Measurements from ENCODE around the gene RPL6.
"Not testable (repeated sequence)": the region's sequence is repeated elsewhere in the genome, so short reads cannot be mapped to it uniquely, and the experiment has no call there.

Gene RPL6

DNA sequence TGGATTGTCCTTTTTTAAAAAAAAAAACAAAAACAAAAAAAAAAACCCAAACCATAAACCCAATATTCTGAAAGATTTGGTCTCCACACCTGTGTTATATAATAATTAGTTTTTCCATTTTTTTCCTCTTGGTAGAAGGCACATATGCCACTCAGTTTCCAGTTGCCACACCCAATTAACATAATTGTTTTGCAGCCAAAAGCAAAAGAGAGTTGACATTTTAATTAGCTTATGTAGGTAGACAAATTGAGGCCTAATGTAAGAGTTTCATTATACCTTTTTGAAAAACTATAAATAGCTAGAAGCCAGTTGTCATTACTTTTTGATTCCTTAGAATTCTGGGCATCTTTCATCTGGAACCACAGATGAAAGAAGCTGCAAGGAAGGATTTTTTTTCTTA lies 30.4 kb upstream of the RPL6 start:
- H3K56ac ChIP-seq (ENCODE audit: low read length), result no peak overlapping the region
- no peak overlapping the region for H2AK5ac ChIP-seq (ENCODE audit: low read length)
- H3K4me2 ChIP-seq (ENCODE audit: low read length), result no peak overlapping the region
- no peak overlapping the region for H3K9ac ChIP-seq (ENCODE audit: low read length)
- H4K5ac ChIP-seq (ENCODE audit: low read length), result no peak overlapping the region
- no peak overlapping the region for H2BK120ac ChIP-seq (ENCODE audit: low read depth, low read length)
- no peak overlapping the region for H3K18ac ChIP-seq (ENCODE audit: low read length)
- no peak overlapping the region for H4K8ac ChIP-seq (ENCODE audit: low read depth, low read length)
- no peak overlapping the region for H3K23ac ChIP-seq (ENCODE audit: low read length)
- no peak overlapping the region for H2BK15ac ChIP-seq (replicated peaks; ENCODE audit: low read depth)
- no peak overlapping the region for H3K4me3 ChIP-seq (ENCODE audit: low read length)
- H3K27ac ChIP-seq (ENCODE audit: low read depth, low read length), result no peak overlapping the region
- H3K4me1 ChIP-seq (ENCODE audit: control insufficient read depth, low read depth, low read length), result no peaks in the 10 kb centered on the region
- no peaks in the 10 kb centered on the region for H3K36me3 ChIP-seq (ENCODE audit: control insufficient read depth, insufficient read depth, low read length)
- H3K79me2 ChIP-seq (ENCODE audit: control insufficient read depth, insufficient read depth, low read length), result peaks cover 16% of the 10 kb centered on the region
- H2BK5ac ChIP-seq (ENCODE audit: low read length), result no peak overlapping the region
- no peaks in the 10 kb centered on the region for H3K27me3 ChIP-seq (ENCODE audit: insufficient read depth, low read length, poor library complexity)
- H3K79me1 ChIP-seq (ENCODE audit: low read length), result peaks cover 5% of the 10 kb centered on the region
- DNase-seq, result no peak
- H3K4ac ChIP-seq (ENCODE audit: low read depth, low read length), result no peak overlapping the region

DNA sequence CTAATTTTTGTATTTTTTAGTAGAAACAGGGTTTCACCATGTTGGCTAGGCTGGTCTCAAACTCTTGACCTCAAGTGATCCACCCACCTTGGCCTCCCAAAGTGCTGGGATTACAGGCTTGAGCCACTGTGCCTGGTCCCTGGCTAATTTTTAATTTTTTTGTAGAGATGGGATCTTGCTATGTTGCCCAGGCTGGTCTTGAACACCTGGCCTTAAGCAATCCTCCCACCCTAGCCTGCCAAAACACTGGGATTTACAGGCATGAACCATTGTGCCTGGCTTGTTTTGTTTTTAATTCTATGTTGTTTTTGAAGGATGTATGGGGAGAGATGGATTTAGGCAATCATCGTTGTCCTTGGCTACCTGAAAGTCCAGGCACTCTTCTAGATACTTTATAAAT lies 29.2 kb upstream of the RPL6 start:
- H3K18ac ChIP-seq (ENCODE audit: low read length); H4K8ac ChIP-seq (ENCODE audit: low read depth, low read length); DNase-seq; H3K36me3 ChIP-seq (ENCODE audit: control insufficient read depth, insufficient read depth, low read length); H2AK5ac ChIP-seq (ENCODE audit: low read length); H2BK15ac ChIP-seq (replicated peaks; ENCODE audit: low read depth); H2BK5ac ChIP-seq (ENCODE audit: low read length); H3K56ac ChIP-seq (ENCODE audit: low read length); H3K4me1 ChIP-seq (ENCODE audit: control insufficient read depth, low read depth, low read length); H2BK120ac ChIP-seq (ENCODE audit: low read depth, low read length); H4K5ac ChIP-seq (ENCODE audit: low read length); H3K27ac ChIP-seq (ENCODE audit: low read depth, low read length); H3K4me3 ChIP-seq (ENCODE audit: low read length); H3K27me3 ChIP-seq (ENCODE audit: insufficient read depth, low read length, poor library complexity); H3K9ac ChIP-seq (ENCODE audit: low read length); H3K4me2 ChIP-seq (ENCODE audit: low read length); H3K23ac ChIP-seq (ENCODE audit: low read length); H3K79me1 ChIP-seq (ENCODE audit: low read length); H3K4ac ChIP-seq (ENCODE audit: low read depth, low read length): not testable (repeated sequence)
- peaks cover 14% of the 10 kb centered on the region for H3K79me2 ChIP-seq (ENCODE audit: control insufficient read depth, insufficient read depth, low read length)
- WGBS (ENCODE audit: extremely low coverage, insufficient coverage, low lambda C conversion rate), result no CpG with 5 or more reads among the region's 1 CpG

DNA sequence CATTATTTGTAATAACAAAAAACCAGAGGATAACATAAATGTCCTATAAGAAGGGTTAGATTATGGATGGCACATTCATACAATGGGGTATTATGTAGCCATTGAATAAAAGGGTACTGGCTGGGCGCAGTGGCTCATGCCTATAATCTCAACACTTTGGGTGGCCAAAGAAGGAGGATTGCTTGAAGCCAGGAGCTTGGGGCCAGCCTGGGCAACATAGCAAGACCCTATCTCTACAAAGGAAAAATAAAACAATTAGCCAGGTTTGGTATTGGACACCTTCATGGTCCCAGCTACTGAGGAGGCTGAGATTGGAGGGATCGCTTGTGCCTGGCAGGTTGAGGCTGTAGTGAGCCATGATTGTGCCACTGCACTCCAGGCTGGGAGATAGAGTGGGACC lies 24.1 kb upstream of the RPL6 start:
- no peak overlapping the region for H3K56ac ChIP-seq (ENCODE audit: low read length)
- no peak overlapping the region for H3K4me2 ChIP-seq (ENCODE audit: low read length)
- peaks cover 23% of the 10 kb centered on the region for H3K79me2 ChIP-seq (ENCODE audit: control insufficient read depth, insufficient read depth, low read length)
- no peaks in the 10 kb centered on the region for H3K36me3 ChIP-seq (ENCODE audit: control insufficient read depth, insufficient read depth, low read length)
- H3K4ac ChIP-seq (ENCODE audit: low read depth, low read length), result no peak overlapping the region
- H3K4me1 ChIP-seq (ENCODE audit: control insufficient read depth, low read depth, low read length), result no peaks in the 10 kb centered on the region
- no peak overlapping the region for H2BK5ac ChIP-seq (ENCODE audit: low read length)
- H3K27ac ChIP-seq (ENCODE audit: low read depth, low read length), result no peak overlapping the region
- no peak overlapping the region for H2BK120ac ChIP-seq (ENCODE audit: low read depth, low read length)
- DNase-seq, result no peak
- H2BK15ac ChIP-seq (replicated peaks; ENCODE audit: low read depth), result no peak overlapping the region
- no peak overlapping the region for H4K5ac ChIP-seq (ENCODE audit: low read length)
- H3K9ac ChIP-seq (ENCODE audit: low read length), result no peak overlapping the region
- peaks cover 9% of the 10 kb centered on the region for H3K79me1 ChIP-seq (ENCODE audit: low read length)
- H3K18ac ChIP-seq (ENCODE audit: low read length), result no peak overlapping the region
- WGBS (ENCODE audit: extremely low coverage, insufficient coverage, low lambda C conversion rate), result no CpG with 5 or more reads among the region's 2 CpGs
- no peak overlapping the region for H4K8ac ChIP-seq (ENCODE audit: low read depth, low read length)
- no peak overlapping the region for H3K4me3 ChIP-seq (ENCODE audit: low read length)
- H3K27me3 ChIP-seq (ENCODE audit: insufficient read depth, low read length, poor library complexity), result no peaks in the 10 kb centered on the region
- no peak overlapping the region for H2AK5ac ChIP-seq (ENCODE audit: low read length)
- H3K23ac ChIP-seq (ENCODE audit: low read length), result no peak overlapping the region

DNA sequence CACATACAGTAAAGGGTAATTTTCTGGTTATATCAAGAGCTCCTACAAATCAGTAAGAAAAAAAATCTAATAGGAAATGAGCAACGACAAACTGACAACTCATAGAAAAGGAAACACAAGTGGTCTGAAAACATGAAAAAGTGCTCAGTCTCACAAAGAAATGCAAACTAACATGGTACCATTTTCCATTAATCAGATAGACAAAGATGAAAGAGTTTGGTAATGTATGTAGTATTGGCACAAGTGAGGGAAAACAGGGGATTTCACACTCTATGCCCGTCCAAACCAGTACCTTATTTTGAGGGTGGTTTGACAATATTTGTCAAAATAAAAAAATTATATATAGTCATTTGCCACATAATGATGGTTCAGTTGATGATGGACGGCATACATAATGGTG lies 22.6 kb upstream of the RPL6 start:
- Histone ChIP-seq H3K4me3 (ENCODE audit: low read length) (no peak overlapping the region), H3K27ac (ENCODE audit: low read depth, low read length) (no peak overlapping the region), H3K79me2 (ENCODE audit: control insufficient read depth, insufficient read depth, low read length) (peaks cover 21% of the 10 kb centered on the region), H4K5ac (ENCODE audit: low read length) (no peak overlapping the region), H3K18ac (ENCODE audit: low read length) (no peak overlapping the region), H2BK5ac (ENCODE audit: low read length) (no peak overlapping the region), H3K4ac (ENCODE audit: low read depth, low read length) (no peak overlapping the region), H3K27me3 (ENCODE audit: insufficient read depth, low read length, poor library complexity) (no peaks in the 10 kb centered on the region), H2BK15ac (replicated peaks; ENCODE audit: low read depth) (no peak overlapping the region), H3K9ac (ENCODE audit: low read length) (no peak overlapping the region), H3K4me1 (ENCODE audit: control insufficient read depth, low read depth, low read length) (no peaks in the 10 kb centered on the region), H2BK120ac (ENCODE audit: low read depth, low read length) (no peak overlapping the region), H3K36me3 (ENCODE audit: control insufficient read depth, insufficient read depth, low read length) (no peaks in the 10 kb centered on the region), H3K56ac (ENCODE audit: low read length) (no peak overlapping the region), H3K79me1 (ENCODE audit: low read length) (peaks cover 6% of the 10 kb centered on the region), H2AK5ac (ENCODE audit: low read length) (no peak overlapping the region), H3K4me2 (ENCODE audit: low read length) (no peak overlapping the region), H3K23ac (ENCODE audit: low read length) (no peak overlapping the region), H4K8ac (ENCODE audit: low read depth, low read length) (no peak overlapping the region)
- no peak for DNase-seq
- WGBS (ENCODE audit: extremely low coverage, insufficient coverage, low lambda C conversion rate), result no CpG with 5 or more reads among the region's 3 CpGs

DNA sequence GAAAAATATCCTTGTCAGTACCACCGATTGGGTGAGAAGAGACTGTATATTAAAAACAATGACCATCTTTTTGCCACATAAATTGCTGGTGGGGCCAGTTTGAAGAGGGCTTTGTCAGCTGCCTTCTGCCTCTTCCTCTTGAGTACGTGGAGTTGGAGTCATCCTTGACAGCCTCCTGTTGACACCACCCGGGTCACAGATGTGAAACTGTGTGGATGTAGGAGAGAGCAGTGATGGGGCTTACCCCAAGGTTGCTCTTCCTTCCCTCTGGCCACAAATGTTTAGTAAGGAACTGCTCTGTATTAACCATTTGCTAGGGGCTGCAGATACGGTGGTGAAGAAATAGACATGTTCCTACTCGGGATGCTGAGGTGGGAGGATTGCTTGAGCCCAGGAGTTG lies 21.5 kb upstream of the RPL6 start:
- no peak overlapping the region for H3K4ac ChIP-seq (ENCODE audit: low read depth, low read length)
- H4K5ac ChIP-seq (ENCODE audit: low read length), result no peak overlapping the region
- H3K4me1 ChIP-seq (ENCODE audit: control insufficient read depth, low read depth, low read length), result no peaks in the 10 kb centered on the region
- no peak for DNase-seq
- H2BK15ac ChIP-seq (replicated peaks; ENCODE audit: low read depth), result no peak overlapping the region
- no CpG with 5 or more reads among the region's 5 CpGs for WGBS (ENCODE audit: extremely low coverage, insufficient coverage, low lambda C conversion rate)
- H3K27ac ChIP-seq (ENCODE audit: low read depth, low read length), result no peak overlapping the region
- no peak overlapping the region for H2BK5ac ChIP-seq (ENCODE audit: low read length)
- no peak overlapping the region for H3K18ac ChIP-seq (ENCODE audit: low read length)
- no peak overlapping the region for H2AK5ac ChIP-seq (ENCODE audit: low read length)
- H3K36me3 ChIP-seq (ENCODE audit: control insufficient read depth, insufficient read depth, low read length), result no peaks in the 10 kb centered on the region
- H3K79me1 ChIP-seq (ENCODE audit: low read length), result peaks cover 6% of the 10 kb centered on the region
- no peaks in the 10 kb centered on the region for H3K27me3 ChIP-seq (ENCODE audit: insufficient read depth, low read length, poor library complexity)
- no peak overlapping the region for H2BK120ac ChIP-seq (ENCODE audit: low read depth, low read length)
- peaks cover 30% of the 10 kb centered on the region for H3K79me2 ChIP-seq (ENCODE audit: control insufficient read depth, insufficient read depth, low read length)
- no peak overlapping the region for H3K9ac ChIP-seq (ENCODE audit: low read length)
- H3K4me3 ChIP-seq (ENCODE audit: low read length), result no peak overlapping the region
- no peak overlapping the region for H3K4me2 ChIP-seq (ENCODE audit: low read length)
- H4K8ac ChIP-seq (ENCODE audit: low read depth, low read length), result no peak overlapping the region
- no peak overlapping the region for H3K23ac ChIP-seq (ENCODE audit: low read length)
- no peak overlapping the region for H3K56ac ChIP-seq (ENCODE audit: low read length)

DNA sequence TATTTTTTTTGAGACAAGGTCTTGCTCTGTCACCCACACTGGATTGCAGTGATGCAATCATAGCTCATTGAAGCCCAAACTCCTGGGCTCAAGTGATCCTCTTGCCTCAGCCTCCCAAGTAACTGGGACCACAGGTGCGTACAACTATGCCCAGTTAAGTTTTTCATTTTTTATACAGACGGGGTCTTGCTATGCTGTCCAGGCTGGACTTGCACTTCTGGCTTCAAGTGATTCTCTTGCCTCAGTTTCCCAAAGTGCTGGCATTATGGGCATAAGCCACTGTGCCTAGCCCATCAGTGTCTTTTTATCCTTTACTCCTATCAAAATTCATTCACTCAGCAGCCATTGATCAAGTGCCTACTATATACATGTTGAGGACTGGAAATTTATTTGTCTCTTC lies 18.4 kb upstream of the RPL6 start:
- Histone ChIP-seq H3K79me1 (ENCODE audit: low read length) (peaks cover 7% of the 10 kb centered on the region), H3K4me3 (ENCODE audit: low read length) (no peak overlapping the region), H3K36me3 (ENCODE audit: control insufficient read depth, insufficient read depth, low read length) (no peaks in the 10 kb centered on the region), H4K5ac (ENCODE audit: low read length) (no peak overlapping the region), H3K9ac (ENCODE audit: low read length) (no peak overlapping the region), H3K56ac (ENCODE audit: low read length) (no peak overlapping the region), H3K4me1 (ENCODE audit: control insufficient read depth, low read depth, low read length) (no peaks in the 10 kb centered on the region), H4K8ac (ENCODE audit: low read depth, low read length) (no peak overlapping the region), H3K79me2 (ENCODE audit: control insufficient read depth, insufficient read depth, low read length) (peaks cover 47% of the 10 kb centered on the region), H2BK120ac (ENCODE audit: low read depth, low read length) (no peak overlapping the region), H3K27ac (ENCODE audit: low read depth, low read length) (no peak overlapping the region), H3K23ac (ENCODE audit: low read length) (no peak overlapping the region), H3K4ac (ENCODE audit: low read depth, low read length) (no peak overlapping the region), H3K4me2 (ENCODE audit: low read length) (no peak overlapping the region), H2BK15ac (replicated peaks; ENCODE audit: low read depth) (no peak overlapping the region), H3K27me3 (ENCODE audit: insufficient read depth, low read length, poor library complexity) (no peaks in the 10 kb centered on the region), H2BK5ac (ENCODE audit: low read length) (no peak overlapping the region), H3K18ac (ENCODE audit: low read length) (no peak overlapping the region), H2AK5ac (ENCODE audit: low read length) (no peak overlapping the region)
- no CpG with 5 or more reads among the region's 2 CpGs for WGBS (ENCODE audit: extremely low coverage, insufficient coverage, low lambda C conversion rate)
- no peak for DNase-seq
